K562 (cell line): ENCODE results near the gene GRIN2A. TPM values are rescaled to one million over a fixed set of nuclear protein-coding genes. Genes with fewer than 3 reads are reported as not detected.

Experiments
- KLF10 ChIP-seq: fragments of 250-450 bp; sonication (Bioruptor Pico); IDR thresholded peaks from 2 replicates; pipeline ENCODE4 v1.6.1; 2021; ENCODE audit warnings: matching md5 sums
- MAFK ChIP-seq: IDR thresholded peaks from 2 replicates; pipeline ENCODE4 v1.6.1; 2011; ENCODE audit warnings: low read length, improper control_type of control experiment
- NELFE ChIP-seq: IDR thresholded peaks from 2 replicates; pipeline ENCODE4 v1.6.1; 2011; ENCODE audit warnings: mild to moderate bottlenecking; ENCODE audit not compliant: insufficient read depth, insufficient read length
- PCBP2 ChIP-seq: fragments of 200-400 bp; formaldehyde crosslinking; IDR thresholded peaks from 2 replicates; pipeline ENCODE4 v1.6.1; 2018; ENCODE audit warnings: low read length, low read depth, mild to moderate bottlenecking, moderate library complexity; ENCODE audit not compliant: poor library complexity, severe bottlenecking
- RAD51 ChIP-seq: fragments of 450-650 bp; IDR thresholded peaks from 2 replicates; pipeline ENCODE4 v1.7.1; 2016; ENCODE audit warnings: low read depth, mild to moderate bottlenecking, borderline replicate concordance
- TCF3 ChIP-seq: sonication (generic); formaldehyde crosslinking; IDR thresholded peaks from 2 replicates; pipeline ENCODE4 v1.4.0; 2020; ENCODE audit warnings: mild to moderate bottlenecking, missing genetic modification reagents
- ZNF197 ChIP-seq: fragments of 200-800 bp; sonication (Bioruptor generic); IDR thresholded peaks from 2 replicates; pipeline ENCODE4 v1.6.1; 2016; ENCODE audit warnings: low read depth, missing genetic modification characterization, missing compliant biosample characterization
- ZNF212 ChIP-seq: fragments of 450-650 bp; formaldehyde crosslinking; IDR thresholded peaks from 2 replicates; pipeline ENCODE4 v1.4.0; 2020; ENCODE audit warnings: mild to moderate bottlenecking
- ZNF217 ChIP-seq: sonication (generic); formaldehyde crosslinking; IDR thresholded peaks from 2 replicates; pipeline ENCODE4 v1.8.0; 2022; ENCODE audit warnings: mild to moderate bottlenecking, missing genetic modification reagents
- ZNF253 ChIP-seq: fragments of 250-450 bp; sonication (Bioruptor Pico); conservative IDR thresholded peaks from 2 replicates; pipeline ENCODE4 v1.6.1; 2021; ENCODE audit warnings: mild to moderate bottlenecking
- ZNF347 ChIP-seq: fragments of 450-650 bp; formaldehyde crosslinking; IDR thresholded peaks from 2 replicates; pipeline ENCODE4 v1.4.0; 2020; ENCODE audit warnings: low read depth, mild to moderate bottlenecking, moderate library complexity
- polyA plus RNA-seq, 8 experiments: library from polyadenylated mRNA; depleted of rRNA in 4 of 8; stranded (reverse) in 5 of 8; unstranded in 3 of 8; fragments of >200 nt; fragmentation: Nextera tagmentation in 2 of 8; fragmentation: Illumina TruSeq in 1 of 8; extraction: Ambion mirVana in 2 of 8; extraction: Trizol in 1 of 8; gene quantifications; 2 replicates each; pipeline versions ENCODE4 v1.2.1 to v1.2.3, GENCODE V29; 2011 to 2014; ENCODE audit warnings: inconsistent platforms in 1 of 8, missing spikeins in 1 of 8
- total RNA-seq, 7 experiments: library from RNA; depleted of rRNA in 6 of 7; stranded (reverse); fragments of >200 nt in 6 of 7; fragmentation: Illumina TruSeq in 2 of 7; extraction: Trizol in 2 of 7; gene quantifications; 2 replicates each; pipeline versions ENCODE4 v1.2.1 to v1.2.3, GENCODE V29; 2011 to 2021; ENCODE audit warnings: low replicate concordance in 1 of 7
- TF ChIP-seq, protein P1 (sequence below): fragments of 450-650 bp; IDR thresholded peaks from 2 replicates; pipeline ENCODE4 v1.6.1; 2016; ENCODE audit warnings: low read depth
- TF ChIP-seq, protein P2 (sequence below): fragments of 450-650 bp; formaldehyde crosslinking; IDR thresholded peaks from 2 replicates; pipeline ENCODE4 v1.4.0; 2020; ENCODE audit warnings: mild to moderate bottlenecking, moderate library complexity
- TF ChIP-seq, protein P3 (sequence below): fragments of 250-450 bp; sonication (Bioruptor Pico); IDR thresholded peaks from 2 replicates; pipeline ENCODE4 v1.5.0; 2020; ENCODE audit warnings: mild to moderate bottlenecking, borderline replicate concordance

Gene GRIN2A
- total and polyA plus RNA-seq, 9 of the 15 experiments (the other 6 are each of a cell fraction or from before 2014, with no cell fraction given), result not detected

DNA sequence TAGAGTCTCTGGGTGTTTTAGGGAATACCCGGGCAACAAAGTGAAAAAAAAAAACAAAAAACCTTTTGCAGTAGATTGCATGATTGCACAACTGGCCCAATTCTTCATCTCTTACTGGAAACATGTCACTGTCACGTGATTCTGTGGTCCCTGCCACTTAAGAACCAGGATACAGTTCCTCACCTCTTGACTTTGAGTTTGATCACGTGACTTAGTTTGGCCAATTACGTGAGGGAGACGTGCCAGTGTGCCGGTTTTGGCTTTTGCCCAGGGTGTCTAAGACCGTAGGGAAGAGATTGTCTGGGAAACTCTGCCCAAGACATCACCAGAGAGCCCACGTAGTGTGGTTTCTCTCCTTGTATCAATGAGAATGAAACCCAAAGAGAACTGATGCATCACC lies 88.7 kb downstream of the GRIN2A start (continued):
- TF ChIP-seq RAD51 (peak; percentile 93), MAFK (no peak), ZNF212 (CRISPR knock-in tag) (no peak), KLF10 (CRISPR knock-in tag) (no peak), PCBP2 (no peak), ZNF253 (CRISPR knock-in tag) (no peak), ZNF197 (CRISPR knock-in tag) (no peak), ZNF217 (CRISPR knock-in tag) (no peak), ZNF347 (CRISPR knock-in tag) (no peak), TCF3 (no peak), NELFE (no peak)
- TF ChIP-seq, protein P1, sequence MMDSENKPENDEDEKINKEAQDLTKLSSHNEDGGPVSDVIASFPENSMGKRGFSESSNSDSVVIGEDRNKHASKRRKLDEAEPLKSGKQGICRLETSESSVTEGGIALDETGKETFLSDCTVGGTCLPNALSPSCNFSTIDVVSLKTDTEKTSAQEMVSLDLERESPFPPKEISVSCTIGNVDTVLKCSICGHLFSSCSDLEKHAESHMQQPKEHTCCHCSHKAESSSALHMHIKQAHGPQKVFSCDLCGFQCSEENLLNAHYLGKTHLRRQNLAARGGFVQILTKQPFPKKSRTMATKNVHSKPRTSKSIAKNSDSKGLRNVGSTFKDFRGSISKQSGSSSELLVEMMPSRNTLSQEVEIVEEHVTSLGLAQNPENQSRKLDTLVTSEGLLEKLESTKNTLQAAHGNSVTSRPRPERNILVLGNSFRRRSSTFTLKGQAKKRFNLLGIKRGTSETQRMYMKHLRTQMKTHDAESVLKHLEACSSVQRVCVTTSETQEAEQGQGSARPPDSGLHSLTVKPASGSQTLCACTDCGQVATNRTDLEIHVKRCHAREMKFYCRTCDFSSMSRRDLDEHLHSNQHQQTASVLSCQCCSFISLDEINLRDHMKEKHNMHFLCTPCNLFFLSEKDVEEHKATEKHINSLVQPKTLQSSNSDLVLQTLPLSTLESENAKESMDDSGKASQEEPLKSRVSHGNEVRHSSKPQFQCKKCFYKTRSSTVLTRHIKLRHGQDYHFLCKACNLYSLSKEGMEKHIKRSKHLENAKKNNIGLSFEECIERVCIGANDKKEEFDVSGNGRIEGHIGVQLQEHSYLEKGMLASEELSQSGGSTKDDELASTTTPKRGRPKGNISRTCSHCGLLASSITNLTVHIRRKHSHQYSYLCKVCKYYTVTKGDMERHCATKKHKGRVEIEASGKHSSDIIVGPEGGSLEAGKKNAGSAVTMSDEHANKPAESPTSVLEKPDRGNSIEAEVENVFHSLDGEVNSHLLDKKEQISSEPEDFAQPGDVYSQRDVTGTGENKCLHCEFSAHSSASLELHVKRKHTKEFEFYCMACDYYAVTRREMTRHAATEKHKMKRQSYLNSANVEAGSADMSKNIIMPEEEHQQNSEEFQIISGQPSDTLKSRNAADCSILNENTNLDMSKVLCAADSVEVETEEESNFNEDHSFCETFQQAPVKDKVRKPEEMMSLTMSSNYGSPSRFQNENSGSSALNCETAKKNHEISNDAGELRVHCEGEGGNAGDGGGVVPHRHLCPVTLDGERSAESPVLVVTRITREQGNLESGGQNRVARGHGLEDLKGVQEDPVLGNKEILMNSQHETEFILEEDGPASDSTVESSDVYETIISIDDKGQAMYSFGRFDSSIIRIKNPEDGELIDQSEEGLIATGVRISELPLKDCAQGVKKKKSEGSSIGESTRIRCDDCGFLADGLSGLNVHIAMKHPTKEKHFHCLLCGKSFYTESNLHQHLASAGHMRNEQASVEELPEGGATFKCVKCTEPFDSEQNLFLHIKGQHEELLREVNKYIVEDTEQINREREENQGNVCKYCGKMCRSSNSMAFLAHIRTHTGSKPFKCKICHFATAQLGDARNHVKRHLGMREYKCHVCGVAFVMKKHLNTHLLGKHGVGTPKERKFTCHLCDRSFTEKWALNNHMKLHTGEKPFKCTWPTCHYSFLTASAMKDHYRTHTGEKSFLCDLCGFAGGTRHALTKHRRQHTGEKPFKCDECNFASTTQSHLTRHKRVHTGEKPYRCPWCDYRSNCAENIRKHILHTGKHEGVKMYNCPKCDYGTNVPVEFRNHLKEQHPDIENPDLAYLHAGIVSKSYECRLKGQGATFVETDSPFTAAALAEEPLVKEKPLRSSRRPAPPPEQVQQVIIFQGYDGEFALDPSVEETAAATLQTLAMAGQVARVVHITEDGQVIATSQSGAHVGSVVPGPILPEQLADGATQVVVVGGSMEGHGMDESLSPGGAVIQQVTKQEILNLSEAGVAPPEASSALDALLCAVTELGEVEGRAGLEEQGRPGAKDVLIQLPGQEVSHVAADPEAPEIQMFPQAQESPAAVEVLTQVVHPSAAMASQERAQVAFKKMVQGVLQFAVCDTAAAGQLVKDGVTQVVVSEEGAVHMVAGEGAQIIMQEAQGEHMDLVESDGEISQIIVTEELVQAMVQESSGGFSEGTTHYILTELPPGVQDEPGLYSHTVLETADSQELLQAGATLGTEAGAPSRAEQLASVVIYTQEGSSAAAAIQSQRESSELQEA, result no peak
- TF ChIP-seq, protein P2, sequence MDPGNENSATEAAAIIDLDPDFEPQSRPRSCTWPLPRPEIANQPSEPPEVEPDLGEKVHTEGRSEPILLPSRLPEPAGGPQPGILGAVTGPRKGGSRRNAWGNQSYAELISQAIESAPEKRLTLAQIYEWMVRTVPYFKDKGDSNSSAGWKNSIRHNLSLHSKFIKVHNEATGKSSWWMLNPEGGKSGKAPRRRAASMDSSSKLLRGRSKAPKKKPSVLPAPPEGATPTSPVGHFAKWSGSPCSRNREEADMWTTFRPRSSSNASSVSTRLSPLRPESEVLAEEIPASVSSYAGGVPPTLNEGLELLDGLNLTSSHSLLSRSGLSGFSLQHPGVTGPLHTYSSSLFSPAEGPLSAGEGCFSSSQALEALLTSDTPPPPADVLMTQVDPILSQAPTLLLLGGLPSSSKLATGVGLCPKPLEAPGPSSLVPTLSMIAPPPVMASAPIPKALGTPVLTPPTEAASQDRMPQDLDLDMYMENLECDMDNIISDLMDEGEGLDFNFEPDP (CRISPR knock-in tag), result no peak
- TF ChIP-seq, protein P3, sequence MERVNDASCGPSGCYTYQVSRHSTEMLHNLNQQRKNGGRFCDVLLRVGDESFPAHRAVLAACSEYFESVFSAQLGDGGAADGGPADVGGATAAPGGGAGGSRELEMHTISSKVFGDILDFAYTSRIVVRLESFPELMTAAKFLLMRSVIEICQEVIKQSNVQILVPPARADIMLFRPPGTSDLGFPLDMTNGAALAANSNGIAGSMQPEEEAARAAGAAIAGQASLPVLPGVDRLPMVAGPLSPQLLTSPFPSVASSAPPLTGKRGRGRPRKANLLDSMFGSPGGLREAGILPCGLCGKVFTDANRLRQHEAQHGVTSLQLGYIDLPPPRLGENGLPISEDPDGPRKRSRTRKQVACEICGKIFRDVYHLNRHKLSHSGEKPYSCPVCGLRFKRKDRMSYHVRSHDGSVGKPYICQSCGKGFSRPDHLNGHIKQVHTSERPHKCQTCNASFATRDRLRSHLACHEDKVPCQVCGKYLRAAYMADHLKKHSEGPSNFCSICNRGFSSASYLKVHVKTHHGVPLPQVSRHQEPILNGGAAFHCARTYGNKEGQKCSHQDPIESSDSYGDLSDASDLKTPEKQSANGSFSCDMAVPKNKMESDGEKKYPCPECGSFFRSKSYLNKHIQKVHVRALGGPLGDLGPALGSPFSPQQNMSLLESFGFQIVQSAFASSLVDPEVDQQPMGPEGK (CRISPR knock-in tag), result no peak
